Uterus (tissue), 4 donors: Measurements from ENCODE around the gene KCNG2. TPM values are rescaled to one million over a fixed set of nuclear protein-coding genes. Genes with fewer than 3 reads are reported as not detected.

Experiments
- DNase-seq, 2 donors: peaks; one replicate each; pipeline ENCODE4 v3.0.0-alpha.2; 2019 to 2020
- H3K27ac ChIP-seq, 2 donors: fragments of 200-600 bp; sonication (generic); 1 replicate in 1 of 2; 2 replicates in 1 of 2; pipeline ENCODE4 v1.5.1; 2016 to 2018
- H3K27me3 ChIP-seq, 2 donors: fragments of 200-600 bp; sonication (generic); one replicate each; pipeline ENCODE4 v1.5.1; 2018 to 2019; ENCODE audit warnings: control low read depth in 1 of 2
- H3K36me3 ChIP-seq, 2 donors: fragments of 200-600 bp; sonication (generic); one replicate each; pipeline ENCODE4 v1.5.1; 2019; ENCODE audit warnings: control low read depth in 1 of 2
- H3K4me1 ChIP-seq, 2 donors: fragments of 200-600 bp; sonication (generic); one replicate each; pipeline ENCODE4 v1.5.1; 2018 to 2019; ENCODE audit warnings: control low read depth in 1 of 2
- H3K4me3 ChIP-seq, 2 donors: fragments of 200-600 bp; sonication (generic); 1 replicate in 1 of 2; 2 replicates in 1 of 2; pipeline ENCODE4 v1.5.1; 2018 to 2019; ENCODE audit warnings: mild to moderate bottlenecking in 1 of 2
- H3K9me3 ChIP-seq, 2 donors: fragments of 200-600 bp; sonication (generic); one replicate each; pipeline ENCODE4 v1.5.1; 2019; ENCODE audit warnings: control low read depth in 1 of 2
- POLR2A ChIP-seq, 2 donors: fragments of 450-650 bp; IDR thresholded peaks; one replicate each; pipeline ENCODE4 v1.6.1; 2016; ENCODE audit warnings: antibody characterized with exemption in 2 of 2, mild to moderate bottlenecking in 1 of 2, moderate library complexity in 1 of 2
- intact Hi-C: fragments of 100-400 bp; cut with DNase I; formaldehyde crosslinking; loops from one replicate; pipeline ENCODE4 v1.15.1; 2023; ENCODE audit warnings: low total_unique reads
- total RNA-seq, 4 donors: library from RNA; depleted of rRNA in 3 of 4; stranded (reverse); fragments of >200 nt in 3 of 4; gene quantifications; one replicate each; pipeline versions ENCODE4 v1.1.0 to v1.2.4, GENCODE V29; 2014 to 2023
- TF ChIP-seq, protein P1 (sequence below), 4 experiments: fragments of 200-600 bp in 2 of 4; fragments of 450-650 bp in 2 of 4; sonication (generic) in 2 of 4; IDR thresholded peaks; one replicate each; pipeline ENCODE4 v1.5.1; 2016 to 2019; ENCODE audit warnings: antibody characterized with exemption in 4 of 4, mild to moderate bottlenecking in 2 of 4, moderate library complexity in 1 of 4
- donor health status: DM: yes; HTN: yes; CAD: no.

The KCNG2 gene
- total RNA-seq, 4 donors from 2014 or later: 0.59 TPM; not detected in 3

DNA sequence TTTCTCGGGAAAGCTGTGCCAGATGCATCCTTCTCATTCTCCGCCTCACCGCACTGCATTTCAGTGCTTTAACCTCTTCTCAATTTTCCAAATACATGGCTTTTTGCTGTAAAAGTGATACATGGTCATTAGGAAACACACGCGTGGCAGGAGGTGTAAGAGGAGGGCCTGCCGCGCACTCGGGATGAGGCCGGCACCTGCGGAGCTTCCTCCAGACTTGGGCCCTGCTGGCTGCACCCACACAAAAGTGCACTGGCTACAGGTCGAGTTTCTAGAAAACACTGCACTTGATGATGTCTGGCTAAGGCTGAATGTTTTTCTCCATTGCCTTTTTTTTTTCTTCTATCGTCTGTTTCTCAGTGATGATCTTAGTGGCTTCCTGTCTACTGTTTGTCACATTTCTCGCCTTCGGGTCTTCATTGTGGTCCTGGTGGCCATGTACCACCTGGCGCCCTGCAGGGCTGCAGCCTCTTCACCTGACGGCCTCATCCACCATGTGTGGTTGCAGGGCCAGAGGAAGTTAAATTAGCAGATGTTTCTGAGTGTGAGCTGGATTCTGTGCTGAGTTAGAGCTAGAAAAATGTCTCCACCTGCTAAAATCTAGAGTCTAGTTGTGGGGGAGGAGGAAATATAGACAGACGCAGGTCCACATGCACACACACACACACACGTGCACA is 7.6 kb downstream of the KCNG2 start:
- Histone ChIP-seq H3K36me3 (no peaks in the 10 kb centered on the region), H3K27ac (no peak overlapping the region), H3K9me3 (no peaks in the 10 kb centered on the region), H3K4me3 (no peak overlapping the region), H3K4me1 (no peaks in the 10 kb centered on the region), H3K27me3 (no peaks in the 10 kb centered on the region)
- no peak for DNase-seq
- TF ChIP-seq POLR2A (IDR thresholded peaks at IDR 0.05): no peak
- TF ChIP-seq, protein P1, sequence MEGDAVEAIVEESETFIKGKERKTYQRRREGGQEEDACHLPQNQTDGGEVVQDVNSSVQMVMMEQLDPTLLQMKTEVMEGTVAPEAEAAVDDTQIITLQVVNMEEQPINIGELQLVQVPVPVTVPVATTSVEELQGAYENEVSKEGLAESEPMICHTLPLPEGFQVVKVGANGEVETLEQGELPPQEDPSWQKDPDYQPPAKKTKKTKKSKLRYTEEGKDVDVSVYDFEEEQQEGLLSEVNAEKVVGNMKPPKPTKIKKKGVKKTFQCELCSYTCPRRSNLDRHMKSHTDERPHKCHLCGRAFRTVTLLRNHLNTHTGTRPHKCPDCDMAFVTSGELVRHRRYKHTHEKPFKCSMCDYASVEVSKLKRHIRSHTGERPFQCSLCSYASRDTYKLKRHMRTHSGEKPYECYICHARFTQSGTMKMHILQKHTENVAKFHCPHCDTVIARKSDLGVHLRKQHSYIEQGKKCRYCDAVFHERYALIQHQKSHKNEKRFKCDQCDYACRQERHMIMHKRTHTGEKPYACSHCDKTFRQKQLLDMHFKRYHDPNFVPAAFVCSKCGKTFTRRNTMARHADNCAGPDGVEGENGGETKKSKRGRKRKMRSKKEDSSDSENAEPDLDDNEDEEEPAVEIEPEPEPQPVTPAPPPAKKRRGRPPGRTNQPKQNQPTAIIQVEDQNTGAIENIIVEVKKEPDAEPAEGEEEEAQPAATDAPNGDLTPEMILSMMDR (IDR thresholded peaks at IDR 0.05): no peak
- intact Hi-C loops: no loop called here

- DNase-seq: no peak
- intact Hi-C loops: no loop called here
- Histone ChIP-seq H3K27me3 (no peaks in the 10 kb centered on the region), H3K4me3 (no peak overlapping the region), H3K27ac (no peak overlapping the region), H3K36me3 (no peaks in the 10 kb centered on the region), H3K9me3 (no peaks in the 10 kb centered on the region), H3K4me1 (no peaks in the 10 kb centered on the region)
- TF ChIP-seq, protein P1 (IDR thresholded peaks at IDR 0.05): no peak
- TF ChIP-seq POLR2A (IDR thresholded peaks at IDR 0.05): no peak
Measured at GRCh38 chr18:79805926-79806487, 8.3 kb downstream of the KCNG2 start.

DNA sequence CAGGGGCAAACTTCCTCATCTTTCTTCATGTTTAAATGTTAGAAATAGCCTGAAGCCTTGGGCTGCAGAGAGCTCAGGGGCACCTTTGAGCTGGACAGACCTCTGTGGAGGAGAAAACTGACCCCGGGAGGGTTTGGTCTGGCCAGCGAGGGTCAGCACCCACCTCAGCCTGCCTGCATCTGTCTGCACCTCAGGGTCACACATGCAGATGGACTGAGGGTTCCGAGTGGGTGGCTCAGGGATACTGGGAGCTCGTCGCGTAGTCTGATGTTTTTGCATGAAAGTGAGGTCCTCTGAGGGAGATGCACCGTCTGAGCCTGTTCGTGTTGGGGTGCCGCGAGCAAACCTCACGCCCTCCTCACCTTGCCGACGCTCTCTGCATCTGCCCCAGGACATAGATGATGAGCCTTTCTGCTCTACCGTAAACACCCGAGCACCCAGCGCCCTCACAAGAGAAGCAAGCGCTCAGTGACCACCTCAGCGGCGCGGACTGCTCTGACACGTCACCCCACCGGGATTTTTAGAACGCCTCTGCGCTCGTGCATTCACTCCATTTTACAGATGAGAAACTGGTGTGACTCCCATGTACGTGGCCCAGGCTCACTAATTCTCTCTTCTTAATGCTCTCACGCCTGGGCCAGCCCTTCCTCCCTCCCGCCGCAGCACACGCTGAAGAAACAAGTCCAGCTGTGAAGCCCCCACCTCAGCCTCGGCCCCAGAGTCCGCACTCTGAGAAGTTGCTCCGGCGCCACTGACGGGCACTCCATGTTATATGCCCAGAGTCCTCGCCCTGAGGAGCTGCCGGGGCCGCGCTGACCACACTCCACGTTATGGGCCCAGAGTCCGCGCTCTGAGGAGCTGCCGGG is 9.5 kb downstream of the KCNG2 start:
- intact Hi-C loops: no loop called here
- no peak for DNase-seq
- H3K27ac ChIP-seq: no peak overlapping the region

DNA sequence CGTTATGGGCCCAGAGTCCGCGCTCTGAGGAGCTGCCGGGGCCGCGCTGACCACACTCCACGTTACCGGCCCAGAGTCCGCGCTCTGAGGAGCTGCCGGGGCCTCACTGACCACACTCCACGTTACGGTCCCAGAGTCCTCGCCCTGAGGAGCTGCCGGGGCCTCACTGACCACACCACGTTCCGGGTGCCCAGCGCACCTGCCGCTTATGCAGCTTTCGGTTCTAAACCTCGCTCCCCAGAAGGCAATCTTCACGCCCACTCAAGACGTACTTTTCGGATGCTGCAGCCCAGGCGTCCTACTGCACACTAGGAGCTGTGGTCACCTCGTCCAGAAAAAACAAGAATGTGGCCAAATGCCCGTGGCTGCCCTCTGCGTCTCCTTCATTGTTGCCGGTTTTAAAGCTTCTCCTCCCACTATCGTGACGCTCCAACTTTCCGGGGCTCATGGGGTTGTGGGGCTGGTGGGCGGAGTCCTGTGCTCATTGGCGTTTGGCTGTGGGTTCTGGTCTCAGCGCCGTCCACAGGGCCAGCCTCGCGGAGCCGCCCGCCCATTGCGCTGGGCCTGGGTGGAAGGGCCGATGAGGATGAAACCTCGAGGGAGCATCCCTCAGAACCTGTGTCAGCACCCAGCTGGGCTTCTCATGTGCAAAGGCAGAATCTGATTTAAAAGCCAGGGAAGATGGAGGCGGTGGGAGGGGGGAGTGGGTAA is 11.9 kb downstream of the KCNG2 start:
- TF ChIP-seq, protein P1 (IDR thresholded peaks at IDR 0.05): no peak
- no peak for TF ChIP-seq POLR2A (IDR thresholded peaks at IDR 0.05)
- no peak for DNase-seq
- Histone ChIP-seq H3K4me1 (no peaks in the 10 kb centered on the region), H3K4me3 (no peak overlapping the region), H3K27ac (no peak overlapping the region), H3K36me3 (no peaks in the 10 kb centered on the region), H3K9me3 (no peaks in the 10 kb centered on the region), H3K27me3 (no peaks in the 10 kb centered on the region)
- intact Hi-C loops: no loop called here

More for the DNA sequence above, 9.5 kb downstream of the KCNG2 start:
- no peak for TF ChIP-seq POLR2A (IDR thresholded peaks at IDR 0.05)
- TF ChIP-seq, protein P1 (IDR thresholded peaks at IDR 0.05): no peak
- H3K36me3 ChIP-seq: no peaks in the 10 kb centered on the region
- no peaks in the 10 kb centered on the region for H3K4me1 ChIP-seq
- no peaks in the 10 kb centered on the region for H3K9me3 ChIP-seq
- H3K27me3 ChIP-seq: no peaks in the 10 kb centered on the region
- no peak overlapping the region for H3K4me3 ChIP-seq
